Suprapubic skin (tissue), 4 donors: ENCODE results near the gene HNMT. TPM values are rescaled to one million over a fixed set of nuclear protein-coding genes. Genes with fewer than 3 reads are reported as not detected.

Source experiments
- DNase-seq, 2 donors: peaks; one replicate each; pipeline ENCODE4 v3.0.0-alpha.2; 2019; ENCODE audit warnings: low spot score in 2 of 2
- H3K27ac ChIP-seq: fragments of 200-600 bp; sonication (generic); one replicate; pipeline ENCODE4 v1.5.1; 2019
- H3K27me3 ChIP-seq: fragments of 200-600 bp; sonication (generic); one replicate; pipeline ENCODE4 v1.5.1; 2019
- H3K36me3 ChIP-seq: fragments of 200-600 bp; sonication (generic); one replicate; pipeline ENCODE4 v1.5.1; 2019
- H3K4me1 ChIP-seq: fragments of 200-600 bp; sonication (generic); one replicate; pipeline ENCODE4 v1.5.1; 2019
- H3K4me3 ChIP-seq: fragments of 200-600 bp; sonication (generic); one replicate; pipeline ENCODE4 v1.5.1; 2019; ENCODE audit warnings: mild to moderate bottlenecking
- H3K9me3 ChIP-seq: fragments of 200-600 bp; sonication (generic); one replicate; pipeline ENCODE4 v1.5.1; 2019
- CTCF ChIP-seq, 2 donors: fragments of 200-600 bp in 1 of 2; fragments of 450-650 bp in 1 of 2; sonication (generic) in 1 of 2; IDR thresholded peaks; one replicate each; pipeline ENCODE4 v1.5.1; 2016 to 2019; ENCODE audit warnings: antibody characterized with exemption in 2 of 2, mild to moderate bottlenecking in 1 of 2, moderate library complexity in 1 of 2
- EP300 ChIP-seq: sonication (generic); formaldehyde crosslinking; IDR thresholded peaks from one replicate; pipeline ENCODE4 v1.6.1; 2017; ENCODE audit warnings: antibody characterized with exemption
- POLR2A ChIP-seq, 2 donors: fragments of 450-650 bp; IDR thresholded peaks; one replicate each; pipeline ENCODE4 v1.6.1; 2017; ENCODE audit warnings: antibody characterized with exemption in 2 of 2, mild to moderate bottlenecking in 2 of 2, moderate library complexity in 2 of 2
- POLR2AphosphoS5 ChIP-seq, 3 donors: sonication (generic); formaldehyde crosslinking; IDR thresholded peaks; one replicate each; pipeline ENCODE4 v1.6.1; 2017; ENCODE audit warnings: antibody characterized with exemption in 3 of 3
- WGBS: methylation state at CpG from one replicate; pipeline ENCODE4 v1.1.5; 2018; 5-methylcytosine and 5-hydroxymethylcytosine counted together
- total RNA-seq, 4 donors: library from RNA; depleted of rRNA; stranded (reverse); fragments of >200 nt; gene quantifications; one replicate each; pipeline ENCODE4 v1.1.0, GENCODE V29; 2016

HNMT gene
- total RNA-seq, 4 donors from 2014 or later: 16.7 to 28.5 (median 19.9) TPM

- Histone ChIP-seq H3K27me3 (no peaks in the 10 kb centered on the region), H3K4me1 (peaks cover 46% of the 10 kb centered on the region), H3K4me3 (no peak overlapping the region), H3K36me3 (no peaks in the 10 kb centered on the region), H3K27ac (peak overlapping the region; percentile 45), H3K9me3 (no peaks in the 10 kb centered on the region)
- DNase-seq: no peak
- TF ChIP-seq EP300: no peak
- TF ChIP-seq POLR2AphosphoS5 (IDR thresholded peaks at IDR 0.05): no peak
- TF ChIP-seq CTCF (IDR thresholded peaks at IDR 0.05): no peak
- TF ChIP-seq POLR2A (IDR thresholded peaks at IDR 0.05): no peak
These were observed 13.5 kb downstream of the HNMT start for GRCh38 chr2:137977790-137978189.

GRCh38 chr2:137980459-137980858, 16.2 kb downstream of the HNMT start:
- no peak overlapping the region for H3K27ac ChIP-seq
- H3K9me3 ChIP-seq: no peaks in the 10 kb centered on the region
- no peaks in the 10 kb centered on the region for H3K36me3 ChIP-seq
- no peak overlapping the region for H3K4me3 ChIP-seq
- no peaks in the 10 kb centered on the region for H3K27me3 ChIP-seq
- no peak for DNase-seq
- peaks cover 34% of the 10 kb centered on the region for H3K4me1 ChIP-seq
- TF ChIP-seq CTCF (IDR thresholded peaks at IDR 0.05): no peak
- TF ChIP-seq POLR2A (IDR thresholded peaks at IDR 0.05): no peak
- no peak for TF ChIP-seq POLR2AphosphoS5 (IDR thresholded peaks at IDR 0.05)
- no peak for TF ChIP-seq EP300

- H3K27ac ChIP-seq: no peak overlapping the region
- H3K9me3 ChIP-seq: no peaks in the 10 kb centered on the region
- no peaks in the 10 kb centered on the region for H3K27me3 ChIP-seq
- no peak for DNase-seq
- peaks cover 27% of the 10 kb centered on the region for H3K4me1 ChIP-seq
- 94% methylated on average over 11 of the region's 11 CpGs for WGBS
- H3K4me3 ChIP-seq: no peak overlapping the region
- H3K36me3 ChIP-seq: no peaks in the 10 kb centered on the region
- no peak for TF ChIP-seq POLR2A (IDR thresholded peaks at IDR 0.05)
- no peak for TF ChIP-seq CTCF (IDR thresholded peaks at IDR 0.05)
- no peak for TF ChIP-seq POLR2AphosphoS5 (IDR thresholded peaks at IDR 0.05)
- no peak for TF ChIP-seq EP300
These were observed 16.9 kb downstream of the HNMT start for GRCh38 chr2:137981112-137981656.

GRCh38 chr2:137983581-137983980, 19.3 kb downstream of the HNMT start:
- TF ChIP-seq EP300 (no peak), CTCF (IDR thresholded peaks at IDR 0.05) (no peak), POLR2AphosphoS5 (IDR thresholded peaks at IDR 0.05) (no peak), POLR2A (IDR thresholded peaks at IDR 0.05) (no peak)
- Histone ChIP-seq H3K9me3 (no peaks in the 10 kb centered on the region), H3K36me3 (no peaks in the 10 kb centered on the region), H3K27me3 (no peaks in the 10 kb centered on the region), H3K27ac (no peak overlapping the region), H3K4me3 (no peak overlapping the region), H3K4me1 (peaks cover 12% of the 10 kb centered on the region)
- no peak for DNase-seq
- WGBS: 58% methylated on average over 3 of the region's 3 CpGs

- no peak for DNase-seq
- Histone ChIP-seq H3K27ac (no peak overlapping the region), H3K27me3 (no peaks in the 10 kb centered on the region), H3K4me3 (no peak overlapping the region), H3K4me1 (no peaks in the 10 kb centered on the region), H3K9me3 (no peaks in the 10 kb centered on the region), H3K36me3 (no peaks in the 10 kb centered on the region)
- TF ChIP-seq POLR2A (IDR thresholded peaks at IDR 0.05) (no peak), EP300 (no peak), CTCF (IDR thresholded peaks at IDR 0.05) (no peak), POLR2AphosphoS5 (IDR thresholded peaks at IDR 0.05) (no peak)
- WGBS: 87% methylated on average over 1 of the region's 1 CpG
These were observed 22.0 kb downstream of the HNMT start for GRCh38 chr2:137986268-137986667.
